Measurements from ENCODE around the gene GRIN3B.

The GRIN3B gene

GRCh38 chr19:973726-974563 is 26.3 kb upstream of the GRIN3B start:
- H3K4me2 ChIP-seq (ENCODE audit: low read length) = no peak overlapping the region
- no peaks in the 10 kb centered on the region for H3K27me3 ChIP-seq (ENCODE audit: control insufficient read depth, insufficient read depth, low read length)
- H3K4me3 ChIP-seq (ENCODE audit: low read depth, low read length) = no peak overlapping the region
- H3K36me3 ChIP-seq (ENCODE audit: control insufficient read depth, insufficient read depth, low read length) = no peaks in the 10 kb centered on the region
- H2AFZ ChIP-seq = no peak overlapping the region
- no peaks in the 10 kb centered on the region for H3K4me1 ChIP-seq
- no peak overlapping the region for H3K27ac ChIP-seq
- H3K79me2 ChIP-seq = no peaks in the 10 kb centered on the region
- no peaks in the 10 kb centered on the region for H3K9me3 ChIP-seq (ENCODE audit: control insufficient read depth, low read length)
- TF ChIP-seq CTCF (IDR thresholded peaks at IDR 0.05) = no peak
- no peak overlapping the region for H3K9ac ChIP-seq

- no peak overlapping the region for H2AFZ ChIP-seq
- H3K4me1 ChIP-seq = no peaks in the 10 kb centered on the region
- H3K4me2 ChIP-seq (ENCODE audit: low read length) = no peak overlapping the region
- H3K4me3 ChIP-seq (ENCODE audit: low read depth, low read length) = no peak overlapping the region
- H3K27ac ChIP-seq = no peak overlapping the region
- no peaks in the 10 kb centered on the region for H3K36me3 ChIP-seq (ENCODE audit: control insufficient read depth, insufficient read depth, low read length)
- no peak for TF ChIP-seq CTCF (IDR thresholded peaks at IDR 0.05)
- no peaks in the 10 kb centered on the region for H3K27me3 ChIP-seq (ENCODE audit: control insufficient read depth, insufficient read depth, low read length)
- no peaks in the 10 kb centered on the region for H3K79me2 ChIP-seq
- H3K9ac ChIP-seq = no peak overlapping the region
- no peaks in the 10 kb centered on the region for H3K9me3 ChIP-seq (ENCODE audit: control insufficient read depth, low read length)
These were observed 25.5 kb upstream of the GRIN3B start for GRCh38 chr19:974564-975257.

DNA sequence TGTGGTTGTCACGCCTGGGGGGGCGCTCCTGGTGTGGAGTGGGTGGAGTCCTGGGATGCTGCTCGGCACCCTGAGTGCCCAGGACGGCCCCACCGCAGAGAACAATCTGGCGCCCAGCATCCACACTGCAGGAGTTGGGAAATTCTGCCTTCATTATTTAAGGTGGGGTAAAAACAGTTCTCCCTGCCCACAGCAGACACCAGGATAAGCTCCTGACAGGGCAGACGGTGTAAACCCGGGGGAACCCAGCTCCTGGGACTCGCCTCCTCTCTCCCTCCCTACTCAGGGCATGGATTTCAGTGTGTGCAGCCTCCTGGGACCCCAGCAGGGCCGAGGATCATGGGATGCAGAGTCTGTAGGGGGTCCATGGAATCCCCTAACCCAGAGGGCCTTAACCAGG is 23.7 kb upstream of the GRIN3B start:
- Histone ChIP-seq H3K79me2 (no peaks in the 10 kb centered on the region), H3K27me3 (ENCODE audit: control insufficient read depth, insufficient read depth, low read length) (no peaks in the 10 kb centered on the region), H3K9me3 (ENCODE audit: control insufficient read depth, low read length) (no peaks in the 10 kb centered on the region), H3K4me2 (ENCODE audit: low read length) (no peak overlapping the region), H3K4me1 (no peaks in the 10 kb centered on the region), H3K4me3 (ENCODE audit: low read depth, low read length) (no peak overlapping the region), H3K9ac (no peak overlapping the region), H3K36me3 (ENCODE audit: control insufficient read depth, insufficient read depth, low read length) (no peaks in the 10 kb centered on the region), H2AFZ (no peak overlapping the region), H3K27ac (no peak overlapping the region)
- TF ChIP-seq CTCF (IDR thresholded peaks at IDR 0.05) = no peak

GRCh38 chr19:977058-977464 is 23.2 kb upstream of the GRIN3B start:
- no peak overlapping the region for H3K4me3 ChIP-seq (ENCODE audit: low read depth, low read length)
- TF ChIP-seq CTCF (IDR thresholded peaks at IDR 0.05) = no peak
- no peaks in the 10 kb centered on the region for H3K27me3 ChIP-seq (ENCODE audit: control insufficient read depth, insufficient read depth, low read length)
- H3K27ac ChIP-seq = no peak overlapping the region
- H2AFZ ChIP-seq = no peak overlapping the region
- no peaks in the 10 kb centered on the region for H3K9me3 ChIP-seq (ENCODE audit: control insufficient read depth, low read length)
- no peaks in the 10 kb centered on the region for H3K4me1 ChIP-seq
- H3K36me3 ChIP-seq (ENCODE audit: control insufficient read depth, insufficient read depth, low read length) = no peaks in the 10 kb centered on the region
- no peaks in the 10 kb centered on the region for H3K79me2 ChIP-seq
- H3K4me2 ChIP-seq (ENCODE audit: low read length) = no peak overlapping the region
- no peak overlapping the region for H3K9ac ChIP-seq

Data from parathyroid adenoma (tissue), 2 donors.